GM18861 (cell line): Measurements from ENCODE around the gene SPHK2.
"Not testable (repeated sequence)": the region's sequence is repeated elsewhere in the genome, so short reads cannot be mapped to it uniquely, and the experiment has no call there.

Source experiments
- ATAC-seq: cut with Tn5 transposase; IDR thresholded peaks from one replicate; pipeline ENCODE4 v1.9.1; 2021; ENCODE audit not compliant: unreplicated experiment

The SPHK2 gene

GRCh38 chr19:48618916-48619691 lies at the start of gene SPHK2, which contains the start of gene RPL18:
Gene SPHK2 (plus strand): TSS chr19:48619506. CDS start chr19:48620515, 1,009 bp downstream.
Gene RPL18 (minus strand): TSS chr19:48619178. CDS start chr19:48619143, 35 bp downstream.
- peak; percentile 87 for ATAC-seq

GRCh38 chr19:48569814-48570213 lies 49.5 kb upstream of the SPHK2 start:
- no peak for ATAC-seq

GRCh38 chr19:48571378-48572162 lies 47.7 kb upstream of the SPHK2 start:
- no peak for ATAC-seq

- no peak for ATAC-seq
Measured at GRCh38 chr19:48573163-48573505, 46.2 kb upstream of the SPHK2 start.

GRCh38 chr19:48575931-48576622 lies 43.2 kb upstream of the SPHK2 start:
- ATAC-seq, result no peak

- not testable (repeated sequence) for ATAC-seq
Measured at GRCh38 chr19:48577908-48578307, 41.4 kb upstream of the SPHK2 start.

GRCh38 chr19:48578891-48579290 lies 40.4 kb upstream of the SPHK2 start:
- no peak for ATAC-seq

GRCh38 chr19:48582168-48582567 lies 37.1 kb upstream of the SPHK2 start:
- no peak for ATAC-seq

GRCh38 chr19:48587387-48587786 lies 31.9 kb upstream of the SPHK2 start:
- no peak for ATAC-seq

GRCh38 chr19:48588670-48589401 lies 30.5 kb upstream of the SPHK2 start:
- ATAC-seq, result no peak

GRCh38 chr19:48591021-48591420 lies 28.3 kb upstream of the SPHK2 start:
- ATAC-seq, result no peak

- ATAC-seq, result no peak
Measured at GRCh38 chr19:48595171-48595570, 24.1 kb upstream of the SPHK2 start.

- no peak for ATAC-seq
Measured at GRCh38 chr19:48595833-48596232, 23.5 kb upstream of the SPHK2 start.

GRCh38 chr19:48596237-48596636 lies 23.1 kb upstream of the SPHK2 start:
- no peak for ATAC-seq

GRCh38 chr19:48596679-48597465 lies 22.4 kb upstream of the SPHK2 start:
- no peak for ATAC-seq

- no peak for ATAC-seq
Measured at GRCh38 chr19:48598996-48599700, 20.2 kb upstream of the SPHK2 start.

GRCh38 chr19:48600679-48601417 lies 18.5 kb upstream of the SPHK2 start:
- ATAC-seq, result no peak

GRCh38 chr19:48603001-48603400 lies 16.3 kb upstream of the SPHK2 start:
- no peak for ATAC-seq

GRCh38 chr19:48603449-48603848 lies 15.9 kb upstream of the SPHK2 start:
- no peak for ATAC-seq
